ENCODE data around the gene TSHZ1.

Gene TSHZ1

DNA sequence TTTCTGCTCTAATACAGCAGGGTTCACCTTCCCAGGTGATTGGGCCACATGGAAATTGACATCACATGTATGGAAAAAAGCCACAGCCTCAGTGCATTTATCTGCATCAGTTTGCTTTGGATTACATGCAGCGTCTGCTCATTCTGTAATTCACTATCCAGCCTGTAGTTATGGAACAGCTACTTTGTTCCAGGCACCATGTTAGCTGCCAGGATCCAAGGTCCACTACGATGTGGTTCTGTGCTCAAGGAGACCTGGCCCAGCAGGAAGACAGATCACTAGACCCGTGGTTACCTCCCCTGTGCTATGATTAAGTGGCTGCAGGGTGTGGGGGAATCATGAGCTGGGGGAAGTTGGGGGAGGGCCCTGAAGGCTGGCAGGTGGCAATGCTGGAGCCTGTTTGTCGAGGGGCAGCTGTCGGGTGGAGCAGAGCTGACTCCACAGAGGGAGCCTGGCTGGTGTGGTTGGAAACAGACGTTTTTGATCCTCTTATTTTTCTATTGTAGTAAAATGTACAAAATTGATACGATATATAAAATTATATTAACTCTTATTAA, 58.6 kb downstream of the TSHZ1 start:
- DNase-seq (ENCODE audit: low read depth in 2 of 2) = no peak

DNA sequence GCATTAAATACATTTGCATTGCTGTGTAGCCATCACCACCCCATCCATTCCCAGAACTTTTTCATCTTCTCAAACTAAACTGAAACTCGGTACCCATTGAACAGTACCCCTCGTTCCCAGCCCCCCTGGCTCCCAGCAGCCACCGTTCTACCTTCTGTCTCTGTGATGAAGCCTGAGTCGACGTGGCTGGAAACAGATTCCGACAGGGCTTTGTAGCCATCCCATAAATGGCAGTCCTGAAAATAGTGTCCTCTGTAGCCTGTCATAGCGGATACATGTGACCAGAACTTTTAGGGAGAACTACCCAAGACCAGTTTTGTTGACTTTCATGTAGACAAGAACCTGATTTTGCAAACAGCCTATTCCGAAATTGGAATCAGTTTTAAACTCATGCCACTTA, 59.1 kb downstream of the TSHZ1 start:
- no peak for DNase-seq (ENCODE audit: low read depth in 2 of 2)

DNA sequence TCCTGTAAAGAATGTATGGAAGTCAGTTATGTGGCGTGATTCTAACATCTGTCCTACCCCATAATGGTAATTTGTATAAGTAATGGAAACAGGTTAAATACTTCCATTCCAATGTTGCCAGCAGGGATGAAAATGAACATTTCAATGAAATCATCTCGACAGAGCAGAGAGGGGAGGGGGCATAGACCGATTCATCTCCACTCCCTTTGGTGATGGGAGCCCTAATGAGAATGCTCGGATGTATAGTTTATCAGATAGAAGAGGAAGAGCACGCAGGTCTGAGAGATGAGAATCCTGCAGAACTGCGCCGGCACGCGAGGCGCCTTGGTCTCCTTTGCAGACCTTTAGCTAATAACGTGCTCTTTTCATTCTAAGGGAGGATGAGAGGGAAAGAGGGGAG, 61.4 kb downstream of the TSHZ1 start:
- DNase-seq (ENCODE audit: low read depth in 2 of 2) = no peak

DNA sequence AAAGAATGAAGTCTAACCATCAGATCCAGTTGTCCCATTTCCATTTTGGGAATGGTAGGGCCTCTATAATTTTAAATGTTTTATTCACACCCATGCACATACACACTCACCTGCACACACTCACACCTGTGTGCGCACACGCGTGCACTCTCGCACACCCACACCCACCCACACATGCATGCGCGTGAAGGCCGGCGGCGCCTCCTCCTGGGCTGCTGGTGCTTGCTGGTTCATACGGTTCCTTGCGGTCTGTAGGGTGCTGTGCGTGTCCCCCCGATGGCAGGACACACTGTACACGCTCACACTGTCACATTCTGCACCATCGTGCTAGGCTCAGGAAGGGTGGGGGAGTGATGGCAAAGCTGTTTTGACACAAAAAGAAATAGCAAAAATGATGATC, 63.2 kb downstream of the TSHZ1 start:
- DNase-seq (ENCODE audit: low read depth in 2 of 2) = no peak

DNA sequence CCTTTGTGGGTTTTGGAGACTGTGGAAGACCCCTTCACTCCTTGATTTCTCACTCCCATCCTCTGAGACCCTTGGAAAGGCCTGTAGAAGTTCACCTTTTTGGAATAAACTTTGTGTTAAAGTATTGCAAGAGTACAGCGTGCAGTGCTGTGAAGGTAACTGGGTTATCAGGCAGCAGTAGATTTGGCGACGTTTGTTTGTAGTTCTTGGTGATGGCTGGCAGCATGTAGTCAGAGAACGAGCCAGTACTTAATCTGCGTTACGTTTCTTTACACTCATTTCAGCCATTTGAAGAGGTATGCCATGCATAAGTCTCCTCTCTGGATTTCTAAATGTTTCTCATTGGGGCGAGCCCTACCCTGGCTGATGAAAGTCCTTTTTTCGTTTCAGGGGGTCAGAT, 64.6 kb downstream of the TSHZ1 start:
- no peak for DNase-seq (ENCODE audit: low read depth in 2 of 2)

DNA sequence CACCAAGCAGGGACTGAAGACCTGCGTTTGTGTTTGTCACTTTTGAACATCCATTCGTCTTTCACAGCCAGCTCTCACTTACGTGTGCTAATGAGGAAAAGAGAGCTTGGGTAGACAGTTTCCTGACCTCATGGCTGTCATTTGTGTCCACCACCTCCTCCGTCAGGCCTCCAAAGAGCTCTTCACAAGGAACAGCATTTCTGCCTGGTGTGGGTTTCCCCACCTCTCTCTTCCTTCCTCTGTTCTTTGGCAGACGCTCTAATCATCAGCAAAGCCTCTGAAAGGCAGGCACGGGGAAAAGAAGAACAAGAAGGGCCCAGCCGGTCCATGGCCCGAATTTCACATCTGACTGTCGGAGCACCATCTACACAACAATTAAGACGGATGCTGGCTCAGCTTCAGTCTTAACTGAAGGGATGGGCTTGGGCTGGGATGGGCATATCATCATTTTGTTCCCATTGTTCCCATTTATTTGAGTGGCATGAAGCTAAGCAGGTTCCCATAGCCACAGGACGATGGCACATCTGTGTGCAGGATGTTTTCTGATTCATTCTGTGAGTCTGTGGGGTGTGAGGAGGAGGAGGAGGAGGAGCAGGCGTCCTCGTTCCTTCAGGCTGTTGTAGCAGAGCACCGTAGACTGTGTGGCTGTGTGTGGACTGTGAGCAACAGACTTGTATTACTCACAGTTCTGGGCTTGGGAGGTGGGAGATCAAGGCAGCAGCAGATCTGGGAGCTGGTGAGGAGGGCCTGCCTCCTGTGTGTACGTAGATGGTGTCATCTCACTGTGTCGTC, 66.4 kb downstream of the TSHZ1 start:
- no peak for DNase-seq (ENCODE audit: low read depth in 2 of 2)

DNA sequence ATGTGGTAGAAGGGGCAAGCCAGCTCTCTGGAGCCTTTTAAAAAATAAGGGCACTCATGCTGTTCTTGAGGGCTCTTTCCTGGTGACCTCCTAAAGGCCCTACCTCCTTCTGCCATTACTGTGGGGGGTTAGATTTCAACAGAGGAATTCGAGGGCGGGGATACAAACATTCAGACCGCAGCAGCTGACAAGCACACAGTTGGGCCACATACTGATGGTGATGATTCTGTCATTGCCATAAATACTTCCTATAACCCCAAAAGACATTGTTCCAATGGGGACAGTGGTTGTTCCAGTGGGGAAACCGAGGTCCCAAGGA, 67.0 kb downstream of the TSHZ1 start:
- DNase-seq (ENCODE audit: low read depth in 2 of 2) = no peak

DNA sequence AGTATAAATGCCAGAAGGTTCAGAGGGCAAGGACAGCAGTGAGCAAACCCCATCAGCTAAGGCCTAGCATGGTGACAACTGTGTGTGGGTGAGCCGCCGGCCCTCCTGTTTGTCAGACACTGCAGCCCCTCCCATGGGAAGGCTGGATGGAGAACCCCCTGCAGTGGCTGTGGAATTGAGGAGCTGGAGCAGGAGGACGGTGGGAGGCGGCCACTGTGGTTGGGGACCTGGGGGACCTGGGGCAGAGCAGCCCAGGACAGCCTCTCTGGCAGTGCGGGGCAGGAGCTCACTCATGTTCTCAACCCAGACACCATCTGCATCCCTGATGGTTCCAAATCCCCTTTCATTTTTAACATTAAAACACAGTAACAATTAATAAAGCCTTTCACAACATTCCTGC, 68.8 kb downstream of the TSHZ1 start:
- DNase-seq (ENCODE audit: low read depth in 2 of 2) = no peak

DNA sequence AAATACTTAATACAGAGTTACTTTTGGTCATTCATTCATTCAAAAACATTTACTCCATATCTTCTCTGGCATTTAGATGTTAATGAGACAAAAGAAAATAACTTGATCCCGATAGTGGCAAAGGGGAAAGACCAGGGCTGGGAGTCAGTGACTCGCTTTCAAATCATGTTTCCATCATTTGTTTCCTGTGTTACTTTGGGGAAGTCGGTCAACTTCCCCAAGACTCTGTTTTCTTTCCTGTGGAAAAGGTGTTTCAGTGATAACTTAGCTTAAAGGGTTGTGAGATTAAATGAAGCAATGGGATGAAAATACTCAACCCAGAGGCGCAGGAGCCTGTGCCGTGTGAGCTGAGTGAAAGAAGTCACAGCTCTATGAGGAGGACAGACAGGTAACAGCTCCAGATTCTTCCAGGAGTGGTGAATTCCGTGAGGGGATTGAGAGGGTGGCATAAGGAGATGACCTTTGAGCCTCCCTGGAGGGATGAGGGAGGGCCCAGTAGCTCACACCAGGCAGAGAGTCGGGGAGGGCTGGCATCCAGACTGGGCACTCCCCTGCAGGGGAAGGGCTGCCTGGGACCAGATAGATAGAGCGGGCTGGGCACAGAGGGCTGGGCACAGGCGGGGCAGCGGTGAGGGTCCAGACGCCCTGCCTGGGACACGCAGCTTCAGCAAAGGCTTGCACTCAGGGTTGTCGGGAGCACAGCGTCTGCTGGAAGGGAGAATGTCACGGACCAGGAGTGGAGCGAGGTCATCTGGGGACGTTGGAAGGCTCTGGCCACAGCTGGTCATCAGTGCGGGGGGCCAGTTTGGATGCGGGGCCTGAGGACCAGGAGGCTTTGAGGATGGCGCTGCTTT, 70.1 kb downstream of the TSHZ1 start:
- no peak for DNase-seq (ENCODE audit: low read depth in 2 of 2)

DNA sequence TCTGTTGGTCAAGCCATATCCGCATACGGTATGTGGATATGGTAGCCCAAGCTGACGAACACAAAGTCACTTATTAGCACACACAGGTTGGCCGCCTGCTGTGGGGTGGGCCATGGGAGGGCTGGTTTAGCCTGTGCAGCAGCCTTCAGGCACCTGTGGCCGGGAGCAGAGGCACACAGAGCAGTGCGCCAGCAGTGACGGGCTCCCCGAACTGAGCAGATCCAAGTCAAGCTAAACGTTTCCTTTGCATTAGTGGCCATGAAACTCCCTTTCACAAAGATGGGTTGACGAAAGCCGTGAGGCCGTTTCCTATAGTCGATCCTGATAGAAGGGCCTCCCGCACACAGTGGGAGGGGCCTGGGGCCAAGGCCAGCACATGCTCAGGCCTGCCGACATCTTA, 72.1 kb downstream of the TSHZ1 start:
- no peak for DNase-seq (ENCODE audit: low read depth in 2 of 2)

DNA sequence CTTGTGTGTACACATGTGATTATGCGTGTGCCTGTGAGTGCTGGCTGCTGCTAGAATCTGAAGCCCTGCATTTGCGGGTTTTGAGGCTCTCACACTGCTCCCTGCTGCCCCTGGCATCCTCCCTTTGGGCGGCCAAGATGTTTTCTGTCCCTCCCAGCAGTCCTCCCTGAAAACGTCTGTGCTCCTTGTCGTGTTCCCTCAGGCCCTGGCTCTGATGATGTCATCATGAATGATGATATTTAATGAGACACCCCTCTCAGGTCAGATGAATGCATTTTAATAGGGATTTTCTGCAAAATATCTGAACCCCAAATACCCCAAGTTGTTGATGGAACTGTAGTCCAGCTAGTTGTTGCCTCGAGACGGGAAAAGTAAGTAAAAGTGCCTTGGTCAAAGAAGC, 73.1 kb downstream of the TSHZ1 start:
- DNase-seq (ENCODE audit: low read depth in 2 of 2) = no peak

DNA sequence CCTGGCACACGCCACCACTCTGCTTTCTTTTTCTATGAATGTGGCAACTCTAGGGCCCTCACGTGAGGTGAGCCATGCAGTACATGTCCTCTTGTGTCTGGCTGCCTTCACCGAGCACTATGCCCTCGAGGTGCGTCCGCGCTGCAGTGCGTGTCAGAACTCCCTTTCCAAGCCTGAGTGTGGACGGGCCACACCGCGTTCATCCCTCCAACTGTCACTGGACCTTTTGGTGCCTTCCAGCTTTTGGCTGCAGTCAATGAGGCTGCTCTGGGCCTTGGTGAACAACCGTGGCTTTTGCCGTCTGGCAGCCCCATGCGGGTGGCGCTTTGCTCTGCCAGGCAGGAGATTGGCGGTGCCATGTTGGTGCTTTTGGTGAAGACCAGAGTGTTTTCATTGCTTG, 74.0 kb downstream of the TSHZ1 start:
- no peak for DNase-seq (ENCODE audit: low read depth in 2 of 2)

DNA sequence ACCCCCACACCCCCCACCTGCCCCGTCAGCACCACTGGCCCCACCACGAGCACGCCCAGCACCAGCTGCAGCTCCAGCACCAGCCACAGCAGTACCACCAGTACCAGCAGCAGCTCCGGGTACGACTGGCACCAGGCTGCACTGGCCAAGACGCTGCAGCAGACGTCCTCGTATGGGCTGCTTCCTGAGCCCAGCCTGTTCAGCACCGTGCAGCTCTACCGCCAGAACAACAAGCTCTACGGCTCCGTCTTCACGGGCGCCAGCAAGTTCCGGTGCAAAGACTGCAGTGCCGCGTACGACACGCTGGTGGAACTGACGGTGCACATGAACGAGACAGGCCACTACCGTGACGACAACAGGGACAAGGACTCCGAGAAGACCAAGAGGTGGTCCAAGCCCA, 75.3 kb downstream of the TSHZ1 start:
- no peak for DNase-seq (ENCODE audit: low read depth in 2 of 2)

DNA sequence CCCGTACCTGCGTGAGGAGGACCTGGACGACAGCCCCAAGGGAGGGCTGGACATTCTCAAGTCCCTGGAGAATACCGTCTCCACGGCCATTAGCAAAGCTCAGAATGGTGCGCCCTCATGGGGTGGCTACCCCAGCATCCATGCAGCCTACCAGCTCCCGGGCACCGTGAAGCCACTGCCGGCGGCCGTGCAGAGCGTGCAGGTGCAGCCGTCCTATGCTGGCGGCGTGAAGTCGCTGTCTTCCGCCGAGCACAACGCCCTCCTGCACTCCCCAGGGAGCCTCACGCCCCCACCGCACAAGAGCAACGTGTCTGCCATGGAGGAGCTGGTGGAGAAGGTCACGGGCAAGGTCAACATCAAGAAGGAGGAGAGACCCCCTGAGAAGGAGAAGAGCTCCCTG, 76.4 kb downstream of the TSHZ1 start:
- no peak for DNase-seq (ENCODE audit: low read depth in 2 of 2)

DNA sequence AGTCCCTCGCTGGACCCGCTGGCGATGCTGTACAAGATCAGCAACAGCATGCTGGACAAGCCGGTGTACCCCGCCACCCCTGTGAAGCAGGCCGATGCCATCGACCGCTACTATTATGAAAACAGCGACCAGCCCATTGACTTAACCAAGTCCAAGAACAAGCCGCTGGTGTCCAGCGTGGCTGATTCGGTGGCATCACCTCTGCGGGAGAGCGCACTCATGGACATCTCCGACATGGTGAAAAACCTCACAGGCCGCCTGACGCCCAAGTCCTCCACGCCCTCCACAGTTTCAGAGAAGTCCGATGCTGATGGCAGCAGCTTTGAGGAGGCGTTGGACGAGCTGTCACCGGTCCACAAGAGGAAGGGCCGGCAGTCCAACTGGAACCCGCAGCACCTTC, 77.1 kb downstream of the TSHZ1 start:
- no peak for DNase-seq (ENCODE audit: low read depth in 2 of 2)

DNA sequence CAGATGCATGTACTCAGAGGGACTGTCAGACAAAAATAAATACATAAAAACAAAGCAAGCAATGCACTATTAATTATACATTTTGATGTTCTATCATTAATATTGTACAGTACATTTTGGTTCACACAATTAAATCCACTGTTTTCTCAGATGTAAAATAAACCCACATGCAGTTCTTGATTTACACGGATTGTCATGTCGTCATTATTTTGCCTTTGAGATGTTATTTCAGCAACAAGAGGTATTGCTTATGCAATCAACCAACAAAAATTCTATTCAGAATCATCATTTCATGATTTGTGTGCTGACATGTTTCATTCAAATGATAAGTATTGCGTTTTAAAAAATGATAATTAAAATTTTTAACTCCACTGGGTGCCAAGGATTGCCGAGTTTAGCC, 79.2 kb downstream of the TSHZ1 start:
- DNase-seq (ENCODE audit: low read depth in 2 of 2) = no peak

DNA sequence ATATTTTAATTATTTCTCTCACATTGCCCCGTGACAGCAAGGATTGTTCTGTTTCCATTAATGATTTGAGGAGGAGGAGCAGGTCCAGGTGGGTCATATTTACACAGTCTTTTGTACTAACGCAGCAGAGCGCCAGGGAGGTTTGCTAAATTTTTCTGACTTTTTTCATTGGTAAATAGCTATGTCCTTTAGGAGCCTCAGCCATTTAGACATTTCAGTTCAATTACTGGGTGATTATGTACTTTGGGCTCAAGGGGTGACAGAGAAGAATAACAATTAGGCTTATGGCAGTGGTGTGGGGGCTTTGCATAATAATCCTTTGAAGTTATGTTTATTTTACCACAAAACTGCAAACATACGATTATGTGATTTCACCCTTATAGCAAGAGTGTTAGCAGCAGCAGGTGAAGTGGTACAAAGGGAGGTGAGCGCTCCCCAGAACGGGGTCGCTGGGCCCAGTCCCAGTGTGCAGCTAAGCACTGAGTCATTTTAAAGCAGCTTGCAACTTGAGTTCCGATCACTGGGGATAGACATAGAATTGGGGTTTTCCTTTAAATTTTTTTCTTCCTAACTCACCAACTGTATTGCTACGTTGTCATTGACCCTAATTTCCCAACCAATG, 80.3 kb downstream of the TSHZ1 start:
- no peak for DNase-seq (ENCODE audit: low read depth in 2 of 2)

DNA sequence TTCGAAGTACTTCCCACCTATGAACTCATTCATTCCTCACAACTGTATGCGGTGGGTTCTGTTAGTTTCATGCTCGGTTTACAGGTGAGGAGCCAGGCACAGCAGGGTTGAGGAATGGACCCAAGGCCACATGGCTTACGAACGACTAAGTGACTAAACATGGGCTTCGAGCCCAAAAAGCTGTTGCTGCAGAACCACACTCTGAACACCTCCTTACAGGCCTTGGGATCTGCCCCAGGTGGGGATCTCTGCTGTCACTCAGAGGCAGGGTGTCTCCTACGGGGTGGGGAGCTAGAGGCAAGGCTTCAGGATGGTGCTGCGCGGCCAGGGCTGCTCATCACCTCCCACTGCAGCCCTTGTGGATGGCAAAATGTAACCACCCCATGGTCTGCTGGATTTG, 80.9 kb downstream of the TSHZ1 start:
- DNase-seq (ENCODE audit: low read depth in 2 of 2) = no peak

DNA sequence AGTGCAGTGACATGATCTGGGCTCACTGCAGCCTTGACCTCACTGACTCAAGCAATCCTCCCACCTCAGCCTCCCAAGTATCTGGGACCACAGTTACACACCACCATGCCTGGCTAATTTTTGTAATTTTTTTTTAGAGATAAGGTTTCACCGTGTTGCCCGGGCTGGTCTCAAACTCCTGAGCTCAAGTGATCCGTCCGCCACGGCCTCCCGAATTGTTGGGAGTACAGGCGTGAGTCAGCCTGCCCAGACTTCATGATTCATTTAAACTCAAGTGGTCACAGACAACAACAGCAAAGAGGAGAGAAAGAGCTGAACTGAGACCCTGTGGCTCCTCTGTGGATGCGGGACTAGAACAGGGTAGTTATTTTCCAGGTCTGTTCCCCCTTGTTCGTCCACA, 83.0 kb downstream of the TSHZ1 start:
- no peak for DNase-seq (ENCODE audit: low read depth in 2 of 2)

DNA sequence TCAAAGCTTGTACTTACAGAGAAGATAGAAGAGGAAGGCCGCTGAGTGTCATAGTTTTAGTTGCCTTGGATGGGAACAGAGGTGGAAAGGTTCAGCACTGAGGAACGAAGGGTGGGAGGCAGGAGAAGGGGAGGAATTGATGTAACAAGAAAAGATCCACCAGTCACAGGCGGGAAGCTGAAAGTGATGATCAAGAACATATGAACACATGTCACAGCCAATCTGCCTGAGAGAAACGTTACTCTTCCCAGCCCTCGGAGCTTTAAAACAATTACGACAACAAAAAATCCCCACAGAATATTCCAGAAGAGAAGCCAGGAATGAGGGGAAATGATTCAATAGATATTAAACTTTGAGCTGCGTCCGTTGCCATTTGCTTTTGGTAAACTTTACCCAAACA, 87.1 kb downstream of the TSHZ1 start:
- no peak for DNase-seq (ENCODE audit: low read depth in 2 of 2)

DNA sequence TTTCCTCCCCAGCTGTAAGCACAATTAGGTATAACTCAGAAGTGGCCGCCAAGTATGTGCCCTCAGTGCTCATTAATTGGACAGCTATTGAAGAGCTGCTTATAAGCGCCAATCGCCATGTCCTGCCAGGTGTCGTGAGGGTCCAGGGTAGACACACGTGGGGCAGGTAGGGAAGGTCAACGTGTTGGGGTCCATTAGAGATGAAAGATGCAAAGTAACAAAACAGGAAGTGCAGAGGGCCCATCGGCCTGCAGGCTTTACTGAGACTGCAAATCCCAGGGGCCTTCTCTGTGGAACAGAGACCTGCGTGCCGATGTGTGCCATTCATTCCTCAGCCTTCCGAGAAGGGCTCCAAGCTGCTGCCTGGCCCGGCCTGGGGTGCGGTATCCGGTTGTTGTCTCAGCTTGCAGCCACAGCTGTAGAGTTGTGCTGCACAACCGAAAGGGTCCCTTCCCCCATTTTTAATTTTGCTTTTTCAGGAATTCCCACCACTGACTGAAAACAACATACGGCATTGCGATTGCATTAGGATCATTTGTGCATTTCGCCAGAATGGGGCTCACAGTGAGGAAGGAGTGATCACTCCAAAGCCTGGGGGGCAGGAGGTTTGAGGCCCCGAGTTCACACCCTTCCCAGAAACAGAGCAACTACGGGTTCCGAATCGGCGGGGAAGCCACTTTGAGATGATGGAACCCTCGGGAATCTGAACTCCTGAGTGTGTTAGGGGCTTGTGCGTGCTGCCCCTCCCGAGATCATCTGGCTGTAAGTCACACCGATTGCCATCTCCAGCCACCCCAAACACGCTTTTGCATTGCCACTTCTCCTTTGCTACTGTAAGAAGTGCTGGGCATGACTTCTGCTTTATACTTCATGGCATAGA, 94.3 kb downstream of the TSHZ1 start:
- DNase-seq (ENCODE audit: low read depth in 2 of 2) = no peak

DNA sequence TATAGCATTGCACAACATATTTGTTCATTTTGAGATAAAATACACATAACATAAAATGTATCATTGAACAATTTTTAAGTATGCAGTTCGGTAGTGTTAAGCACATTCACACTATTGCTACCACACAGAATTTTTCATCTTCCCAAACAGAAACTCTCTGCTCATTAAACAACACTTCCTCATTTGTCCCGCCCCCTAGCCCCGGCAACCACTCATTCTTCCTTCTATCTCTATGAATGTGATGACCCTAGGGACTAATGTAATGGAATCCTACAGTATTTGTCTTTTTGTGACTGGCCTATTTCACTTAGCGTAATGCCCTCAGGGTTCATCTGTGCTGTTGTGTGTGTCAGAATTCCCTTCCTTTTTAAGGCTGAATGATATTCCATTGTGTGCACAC, 95.4 kb downstream of the TSHZ1 start:
- DNase-seq (ENCODE audit: low read depth in 2 of 2) = no peak
